Fibroblast of lung (primary cell): ENCODE data around the gene CFAP57.

Source experiments
- EZH2 ChIP-seq: IDR thresholded peaks from 2 replicates; pipeline ENCODE4 v1.5.1; 2012; ENCODE audit warnings: low read length, control low read depth, mild to moderate bottlenecking; ENCODE audit errors: missing control alignments
- TF ChIP-seq, protein P1 (sequence below), 2 donors: IDR thresholded peaks in 1 of 2; conservative IDR thresholded peaks in 1 of 2; 1 replicate in 1 of 2; 2 replicates in 1 of 2; pipeline ENCODE4 v1.5.1; 2011 to 2012; ENCODE audit warnings: low read length in 2 of 2, control low read depth in 1 of 2, inconsistent platforms in 1 of 2, low read depth in 1 of 2, mild to moderate bottlenecking in 1 of 2

DNA sequence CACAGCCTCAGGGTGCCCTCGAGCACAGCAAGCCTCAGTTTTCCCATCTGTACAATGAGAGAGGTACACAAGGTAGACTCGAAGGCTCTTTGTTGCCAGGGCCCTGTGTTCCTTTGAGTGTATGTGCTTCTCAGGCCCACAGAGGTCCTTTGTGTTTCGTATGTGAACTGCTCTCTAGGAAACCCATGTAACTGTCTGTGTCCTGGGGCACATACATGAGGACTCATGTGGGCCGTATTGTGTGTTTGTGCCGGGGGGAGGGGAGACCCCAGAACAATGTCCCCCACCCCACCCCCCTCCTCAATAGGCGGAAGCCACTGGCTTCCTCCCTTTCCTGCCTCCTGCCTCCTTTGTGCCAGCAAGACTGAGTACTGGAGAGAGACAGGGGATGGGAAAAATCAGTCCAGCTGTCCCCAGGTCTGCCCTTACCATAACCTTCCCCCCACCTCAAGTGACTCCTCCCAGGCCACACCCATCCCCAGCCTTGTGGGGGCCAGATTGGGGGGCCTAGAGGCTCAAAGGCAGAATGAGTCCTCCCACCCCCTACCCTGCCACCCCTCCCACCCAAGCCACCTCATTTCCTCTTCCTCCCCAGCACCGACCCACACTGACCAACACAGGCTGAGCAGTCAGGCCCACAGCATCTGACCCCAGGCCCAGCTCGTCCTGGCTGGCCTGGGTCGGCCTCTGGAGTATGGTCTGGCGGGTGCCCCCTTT lies 128.4 kb downstream of the CFAP57 start, which contains the start of gene TIE1:
- TF ChIP-seq, protein P1, sequence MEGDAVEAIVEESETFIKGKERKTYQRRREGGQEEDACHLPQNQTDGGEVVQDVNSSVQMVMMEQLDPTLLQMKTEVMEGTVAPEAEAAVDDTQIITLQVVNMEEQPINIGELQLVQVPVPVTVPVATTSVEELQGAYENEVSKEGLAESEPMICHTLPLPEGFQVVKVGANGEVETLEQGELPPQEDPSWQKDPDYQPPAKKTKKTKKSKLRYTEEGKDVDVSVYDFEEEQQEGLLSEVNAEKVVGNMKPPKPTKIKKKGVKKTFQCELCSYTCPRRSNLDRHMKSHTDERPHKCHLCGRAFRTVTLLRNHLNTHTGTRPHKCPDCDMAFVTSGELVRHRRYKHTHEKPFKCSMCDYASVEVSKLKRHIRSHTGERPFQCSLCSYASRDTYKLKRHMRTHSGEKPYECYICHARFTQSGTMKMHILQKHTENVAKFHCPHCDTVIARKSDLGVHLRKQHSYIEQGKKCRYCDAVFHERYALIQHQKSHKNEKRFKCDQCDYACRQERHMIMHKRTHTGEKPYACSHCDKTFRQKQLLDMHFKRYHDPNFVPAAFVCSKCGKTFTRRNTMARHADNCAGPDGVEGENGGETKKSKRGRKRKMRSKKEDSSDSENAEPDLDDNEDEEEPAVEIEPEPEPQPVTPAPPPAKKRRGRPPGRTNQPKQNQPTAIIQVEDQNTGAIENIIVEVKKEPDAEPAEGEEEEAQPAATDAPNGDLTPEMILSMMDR (conservative IDR thresholded peaks at IDR 0.05 in 1 of 2, IDR thresholded peaks at IDR 0.05 in 1 of 2; ENCODE audit: low read depth in 1 of 2, low read length in 2 of 2): no peak
- TF ChIP-seq EZH2: no peak
